ENCODE results near the gene USP25. TPM values are rescaled to one million over a fixed set of nuclear protein-coding genes. Genes with fewer than 3 reads are reported as not detected.

Gene USP25
- total RNA-seq, 1 donor from 2014 or later = 82.8 TPM

DNA sequence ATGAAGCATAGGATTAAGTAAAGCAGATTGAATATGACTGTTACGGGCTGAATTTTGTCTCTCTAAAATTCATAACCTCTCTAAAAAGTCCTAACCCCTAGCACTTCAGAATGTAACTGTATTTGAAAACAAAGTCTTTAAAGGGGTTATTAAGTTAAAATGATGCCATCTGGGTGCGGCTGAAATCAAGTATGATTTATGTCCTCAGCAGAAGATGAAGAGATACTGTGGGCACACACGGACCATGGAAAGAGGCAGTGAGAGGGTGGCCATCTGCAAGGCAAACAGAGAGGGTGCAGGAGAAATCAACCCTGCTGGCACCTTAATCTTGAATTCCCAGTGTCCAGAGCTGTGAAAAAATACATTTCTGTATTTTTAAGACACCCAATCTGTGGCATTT, 3.8 kb upstream of the USP25 start:
- H3K36me3 Mint-ChIP-seq = no peaks in the 10 kb centered on the region
- H3K9me3 Mint-ChIP-seq = peaks cover 12% of the 10 kb centered on the region
- no peaks in the 10 kb centered on the region for H3K27me3 Mint-ChIP-seq (ENCODE audit: low read depth)
- no peak overlapping the region for H3K27ac Mint-ChIP-seq
- no peak for DNase-seq (ENCODE audit: low spot score in 2 of 2, unreplicated experiment in 2 of 2)
- TF ChIP-seq, protein P1, sequence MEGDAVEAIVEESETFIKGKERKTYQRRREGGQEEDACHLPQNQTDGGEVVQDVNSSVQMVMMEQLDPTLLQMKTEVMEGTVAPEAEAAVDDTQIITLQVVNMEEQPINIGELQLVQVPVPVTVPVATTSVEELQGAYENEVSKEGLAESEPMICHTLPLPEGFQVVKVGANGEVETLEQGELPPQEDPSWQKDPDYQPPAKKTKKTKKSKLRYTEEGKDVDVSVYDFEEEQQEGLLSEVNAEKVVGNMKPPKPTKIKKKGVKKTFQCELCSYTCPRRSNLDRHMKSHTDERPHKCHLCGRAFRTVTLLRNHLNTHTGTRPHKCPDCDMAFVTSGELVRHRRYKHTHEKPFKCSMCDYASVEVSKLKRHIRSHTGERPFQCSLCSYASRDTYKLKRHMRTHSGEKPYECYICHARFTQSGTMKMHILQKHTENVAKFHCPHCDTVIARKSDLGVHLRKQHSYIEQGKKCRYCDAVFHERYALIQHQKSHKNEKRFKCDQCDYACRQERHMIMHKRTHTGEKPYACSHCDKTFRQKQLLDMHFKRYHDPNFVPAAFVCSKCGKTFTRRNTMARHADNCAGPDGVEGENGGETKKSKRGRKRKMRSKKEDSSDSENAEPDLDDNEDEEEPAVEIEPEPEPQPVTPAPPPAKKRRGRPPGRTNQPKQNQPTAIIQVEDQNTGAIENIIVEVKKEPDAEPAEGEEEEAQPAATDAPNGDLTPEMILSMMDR (IDR thresholded peaks at IDR 0.05; ENCODE audit: unreplicated experiment) = no peak
- peaks cover 9% of the 10 kb centered on the region for H3K4me1 Mint-ChIP-seq
- H3K4me3 Mint-ChIP-seq = no peak overlapping the region

DNA sequence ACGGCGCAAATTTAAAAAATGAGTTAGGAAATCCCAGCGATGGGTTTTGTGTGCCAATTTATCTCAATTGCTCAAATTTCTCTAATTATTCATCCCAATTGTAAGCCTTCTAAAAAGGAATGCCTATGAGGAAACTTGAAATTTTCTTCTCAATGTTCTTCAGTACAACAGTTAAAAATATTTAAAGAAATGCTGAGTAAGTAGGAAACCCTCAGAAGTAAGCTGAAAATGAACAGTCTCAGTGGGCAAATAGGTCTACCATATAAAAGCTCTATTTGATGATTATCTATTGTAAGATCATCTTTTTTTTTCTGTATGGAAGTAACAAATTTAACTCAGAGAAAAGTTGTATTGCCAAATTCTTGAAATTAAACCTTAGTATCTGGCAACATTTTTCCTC, 1.7 kb upstream of the USP25 start:
- peaks cover 22% of the 10 kb centered on the region for H3K4me1 Mint-ChIP-seq
- no peak overlapping the region for H3K4me3 Mint-ChIP-seq
- no peak overlapping the region for H3K27ac Mint-ChIP-seq
- DNase-seq (ENCODE audit: low spot score in 2 of 2, unreplicated experiment in 2 of 2) = no peak
- no peaks in the 10 kb centered on the region for H3K27me3 Mint-ChIP-seq (ENCODE audit: low read depth)
- no peaks in the 10 kb centered on the region for H3K9me3 Mint-ChIP-seq
- H3K36me3 Mint-ChIP-seq = no peaks in the 10 kb centered on the region
- TF ChIP-seq, protein P1 (IDR thresholded peaks at IDR 0.05; ENCODE audit: unreplicated experiment) = no peak

DNA sequence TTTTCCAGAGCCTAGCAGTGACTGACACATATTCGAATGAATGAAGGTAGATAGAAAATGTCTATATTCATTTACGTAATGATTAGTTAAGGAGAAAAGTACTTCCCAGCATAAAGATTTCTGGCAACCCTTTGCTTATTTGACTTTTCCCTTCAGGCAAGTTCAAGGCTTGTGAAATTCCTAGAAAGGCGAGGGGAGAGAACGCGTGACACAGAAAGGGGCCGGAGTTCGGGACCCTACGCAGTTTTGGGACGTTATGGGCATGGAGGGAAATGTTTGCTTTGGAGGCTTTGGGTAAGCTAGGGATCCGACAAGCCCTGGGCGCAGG, 472 bp upstream of the USP25 start:
- no peaks in the 10 kb centered on the region for H3K27me3 Mint-ChIP-seq (ENCODE audit: low read depth)
- peak overlapping the region; percentile 83 for H3K27ac Mint-ChIP-seq
- H3K36me3 Mint-ChIP-seq = no peaks in the 10 kb centered on the region
- no peaks in the 10 kb centered on the region for H3K9me3 Mint-ChIP-seq
- TF ChIP-seq, protein P1 (IDR thresholded peaks at IDR 0.05; ENCODE audit: unreplicated experiment) = no peak
- peaks cover 25% of the 10 kb centered on the region for H3K4me1 Mint-ChIP-seq
- no peak for DNase-seq (ENCODE audit: low spot score in 2 of 2, unreplicated experiment in 2 of 2)
- peak overlapping the region; percentile 77 for H3K4me3 Mint-ChIP-seq

DNA sequence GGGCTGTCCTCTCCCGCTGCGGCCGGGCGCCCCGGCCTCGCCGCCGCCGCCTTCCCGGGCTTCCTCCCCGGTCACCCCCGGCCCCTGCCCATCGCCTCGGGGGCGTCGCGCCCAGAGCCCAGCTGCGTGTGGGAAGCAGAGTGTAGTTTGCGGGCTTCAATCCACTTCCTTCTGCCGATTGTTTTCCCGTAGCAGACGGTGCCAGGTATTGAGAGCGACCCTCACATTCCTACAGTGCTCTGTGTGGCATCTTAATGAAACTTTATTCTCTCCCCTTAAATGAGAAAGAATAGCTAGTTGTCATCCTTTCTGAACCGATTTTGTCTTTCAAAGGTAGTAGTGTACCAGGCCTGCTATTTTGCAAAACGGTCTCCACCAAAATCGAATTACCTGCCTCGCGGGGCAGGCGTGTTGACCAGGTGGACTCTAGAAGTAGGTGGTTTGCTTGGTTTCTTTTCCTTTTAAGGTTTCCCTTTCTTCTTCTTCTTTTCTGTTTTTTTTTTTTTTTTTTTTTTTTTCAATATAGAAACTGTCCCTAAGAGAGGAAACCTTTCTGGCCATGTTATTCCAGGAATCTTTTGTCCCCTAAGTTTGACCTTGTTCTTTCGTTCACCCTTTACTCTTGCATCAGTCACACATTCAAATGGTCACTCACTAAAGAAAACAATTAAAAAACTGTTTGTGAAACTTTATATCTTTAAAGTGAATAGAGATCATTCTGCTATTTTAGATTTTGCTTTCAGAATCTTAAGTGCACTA, 881 bp downstream of the USP25 start:
- Mint-ChIP-seq H3K27ac (peak overlapping the region; percentile 95), H3K36me3 (peaks cover 3% of the 10 kb centered on the region)

DNA sequence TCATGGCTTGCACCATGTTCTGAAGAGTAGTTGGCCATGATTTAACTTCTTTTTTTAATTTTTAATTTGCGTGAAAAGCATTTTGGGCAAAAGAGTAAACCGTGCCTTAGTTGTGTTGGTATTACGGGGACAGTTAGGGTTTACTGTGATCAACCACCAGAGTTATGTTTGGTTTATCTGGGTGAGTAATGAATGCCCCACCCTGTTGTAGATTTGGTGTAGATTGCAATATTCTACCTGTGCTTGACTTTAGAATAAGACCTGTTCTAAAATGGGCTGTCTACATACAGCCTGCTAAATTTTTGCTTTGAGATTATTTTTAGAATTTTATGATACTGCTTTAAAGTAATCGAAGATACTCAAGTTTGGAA, 1.4 kb downstream of the USP25 start:
- peaks cover 3% of the 10 kb centered on the region for H3K36me3 Mint-ChIP-seq
- H3K4me3 Mint-ChIP-seq = peak overlapping the region; percentile 91
- no peaks in the 10 kb centered on the region for H3K9me3 Mint-ChIP-seq
- TF ChIP-seq, protein P1 (IDR thresholded peaks at IDR 0.05; ENCODE audit: unreplicated experiment) = no peak
- peak overlapping the region; percentile 95 for H3K27ac Mint-ChIP-seq
- peaks cover 36% of the 10 kb centered on the region for H3K4me1 Mint-ChIP-seq
- no peak for DNase-seq (ENCODE audit: low spot score in 2 of 2, unreplicated experiment in 2 of 2)
- H3K27me3 Mint-ChIP-seq (ENCODE audit: low read depth) = no peaks in the 10 kb centered on the region

More for the DNA sequence above, 881 bp downstream of the USP25 start:
- H3K4me3 Mint-ChIP-seq = peak overlapping the region; percentile 91
- H3K27me3 Mint-ChIP-seq (ENCODE audit: low read depth) = no peaks in the 10 kb centered on the region
- no peaks in the 10 kb centered on the region for H3K9me3 Mint-ChIP-seq
- H3K4me1 Mint-ChIP-seq = peaks cover 32% of the 10 kb centered on the region
- DNase-seq (ENCODE audit: low spot score in 2 of 2, unreplicated experiment in 2 of 2) = no peak
- TF ChIP-seq, protein P1 (IDR thresholded peaks at IDR 0.05; ENCODE audit: unreplicated experiment) = no peak
